Gastrocnemius medialis (tissue), 4 donors: Measurements from ENCODE around the gene GRM1.

Source experiments
- POLR2A ChIP-seq, 2 donors: fragments of 450-650 bp; IDR thresholded peaks; one replicate each; pipeline ENCODE4 v1.6.1; 2017; ENCODE audit warnings: antibody characterized with exemption in 2 of 2, mild to moderate bottlenecking in 2 of 2, moderate library complexity in 2 of 2
- TF ChIP-seq, protein P1 (sequence below), 5 experiments: fragments of 450-650 bp in 3 of 5; fragments of 200-600 bp in 2 of 5; sonication (generic) in 2 of 5; IDR thresholded peaks in 4 of 5; conservative IDR thresholded peaks in 1 of 5; 1 replicate in 4 of 5; 2 replicates in 1 of 5; pipeline ENCODE4 v1.5.1; 2016 to 2019; ENCODE audit warnings: antibody characterized with exemption in 5 of 5, mild to moderate bottlenecking in 3 of 5, moderate library complexity in 3 of 5

DNA sequence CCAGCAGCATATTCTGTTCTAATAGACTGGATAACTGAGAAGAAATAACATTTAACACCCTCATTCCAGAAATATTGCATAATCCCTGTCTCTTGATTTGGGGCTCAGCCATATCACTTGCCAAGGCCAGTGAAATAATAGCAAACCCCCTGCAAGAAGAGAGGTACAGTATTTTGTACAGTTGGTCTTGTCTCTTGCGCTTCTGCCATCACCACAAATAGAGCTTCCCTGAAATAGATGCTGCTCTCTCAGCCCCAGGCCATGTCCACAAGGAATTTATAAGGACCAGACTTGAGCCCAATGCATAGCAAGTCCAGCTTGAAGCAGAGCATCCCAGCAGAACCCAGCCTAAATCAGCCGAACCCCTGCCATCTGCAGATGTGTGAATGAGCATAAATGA, 254.0 kb downstream of the GRM1 start:
- TF ChIP-seq, protein P1, sequence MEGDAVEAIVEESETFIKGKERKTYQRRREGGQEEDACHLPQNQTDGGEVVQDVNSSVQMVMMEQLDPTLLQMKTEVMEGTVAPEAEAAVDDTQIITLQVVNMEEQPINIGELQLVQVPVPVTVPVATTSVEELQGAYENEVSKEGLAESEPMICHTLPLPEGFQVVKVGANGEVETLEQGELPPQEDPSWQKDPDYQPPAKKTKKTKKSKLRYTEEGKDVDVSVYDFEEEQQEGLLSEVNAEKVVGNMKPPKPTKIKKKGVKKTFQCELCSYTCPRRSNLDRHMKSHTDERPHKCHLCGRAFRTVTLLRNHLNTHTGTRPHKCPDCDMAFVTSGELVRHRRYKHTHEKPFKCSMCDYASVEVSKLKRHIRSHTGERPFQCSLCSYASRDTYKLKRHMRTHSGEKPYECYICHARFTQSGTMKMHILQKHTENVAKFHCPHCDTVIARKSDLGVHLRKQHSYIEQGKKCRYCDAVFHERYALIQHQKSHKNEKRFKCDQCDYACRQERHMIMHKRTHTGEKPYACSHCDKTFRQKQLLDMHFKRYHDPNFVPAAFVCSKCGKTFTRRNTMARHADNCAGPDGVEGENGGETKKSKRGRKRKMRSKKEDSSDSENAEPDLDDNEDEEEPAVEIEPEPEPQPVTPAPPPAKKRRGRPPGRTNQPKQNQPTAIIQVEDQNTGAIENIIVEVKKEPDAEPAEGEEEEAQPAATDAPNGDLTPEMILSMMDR (IDR thresholded peaks at IDR 0.05 in 4 of 5, conservative IDR thresholded peaks at IDR 0.05 in 1 of 5): no peak
- TF ChIP-seq POLR2A (IDR thresholded peaks at IDR 0.05): no peak
